Effector memory CD4-positive, alpha-beta T cell (primary cell): ENCODE measurements around the gene AHI1.

Source experiments
- DNase-seq, 3 donors: peaks; one replicate each; pipeline ENCODE4 v3.0.0-alpha.2; 2020
- H3K27ac ChIP-seq: 2 replicates; pipeline ENCODE4 v1.7.0; 2013; ENCODE audit warnings: mild to moderate bottlenecking, low read length, moderate library complexity; ENCODE audit not compliant: insufficient read depth, poor library complexity, severe bottlenecking
- H3K27me3 ChIP-seq: replicated peaks from 2 replicates; pipeline ENCODE4 v1.7.0; 2013; ENCODE audit warnings: mild to moderate bottlenecking, low read length; ENCODE audit not compliant: insufficient read depth, control insufficient read depth, poor library complexity, severe bottlenecking
- H3K36me3 ChIP-seq: 2 replicates; pipeline ENCODE4 v1.7.0; 2013; ENCODE audit warnings: mild to moderate bottlenecking, low read length, moderate library complexity; ENCODE audit not compliant: control insufficient read depth, insufficient read depth
- H3K4me1 ChIP-seq: 2 replicates; pipeline ENCODE4 v1.7.0; 2013; ENCODE audit warnings: low read length, mild to moderate bottlenecking; ENCODE audit not compliant: control insufficient read depth, insufficient read depth, poor library complexity, severe bottlenecking
- H3K4me3 ChIP-seq: 2 replicates; pipeline ENCODE4 v1.7.0; 2013; ENCODE audit warnings: low read length, low read depth, mild to moderate bottlenecking; ENCODE audit not compliant: insufficient read depth, poor library complexity, severe bottlenecking
- H3K9me3 ChIP-seq: 2 replicates; pipeline ENCODE4 v1.7.0; 2013; ENCODE audit warnings: mild to moderate bottlenecking, low read length, moderate library complexity; ENCODE audit not compliant: control insufficient read depth

The AHI1 gene

DNA sequence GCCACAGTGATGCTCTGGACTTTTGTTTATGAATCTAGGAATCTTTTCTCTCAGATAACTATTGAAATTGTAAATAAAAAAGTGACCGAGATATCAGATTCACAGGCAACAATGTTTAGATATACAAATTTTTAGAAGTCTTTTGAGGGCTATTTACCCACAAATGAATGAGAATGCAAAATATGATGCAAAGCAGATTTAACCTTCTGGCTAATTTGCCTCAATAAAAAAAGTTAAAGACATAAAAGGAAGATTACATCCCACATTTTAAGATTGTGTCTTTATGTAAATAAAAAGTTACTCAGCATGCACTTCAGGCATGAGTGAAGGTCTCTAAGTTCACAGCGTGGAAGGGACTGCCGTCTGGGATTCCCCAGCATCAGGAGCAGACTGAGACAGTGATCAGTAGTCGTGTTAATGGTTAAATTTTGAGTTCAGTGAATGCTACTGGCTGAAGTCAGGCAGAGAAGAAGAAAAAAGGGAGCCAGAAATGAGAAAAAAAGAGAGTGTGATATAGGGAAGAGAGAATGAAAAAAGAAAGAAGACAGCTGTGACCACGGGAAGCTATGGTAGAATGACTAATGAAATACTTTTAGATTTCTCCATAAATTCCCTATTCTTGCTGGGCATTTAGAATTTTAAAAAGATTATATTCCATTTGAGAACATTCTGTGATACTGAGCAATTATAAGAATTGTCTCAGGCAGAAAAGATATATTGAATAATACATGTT is 222.8 kb downstream of the AHI1 start:
- Histone ChIP-seq H3K36me3 (no peaks in the 10 kb centered on the region), H3K4me3 (no peak overlapping the region), H3K9me3 (no peaks in the 10 kb centered on the region), H3K27ac (no peak overlapping the region), H3K4me1 (no peaks in the 10 kb centered on the region), H3K27me3 (no peaks in the 10 kb centered on the region)
- no peak for DNase-seq

- no peaks in the 10 kb centered on the region for H3K27me3 ChIP-seq
- no peaks in the 10 kb centered on the region for H3K36me3 ChIP-seq
- DNase-seq = no peak
- no peaks in the 10 kb centered on the region for H3K4me1 ChIP-seq
- no peaks in the 10 kb centered on the region for H3K9me3 ChIP-seq
- H3K27ac ChIP-seq = no peak overlapping the region
- no peak overlapping the region for H3K4me3 ChIP-seq
Observed at GRCh38 chr6:135271626-135272025, 225.9 kb downstream of the AHI1 start.

DNA sequence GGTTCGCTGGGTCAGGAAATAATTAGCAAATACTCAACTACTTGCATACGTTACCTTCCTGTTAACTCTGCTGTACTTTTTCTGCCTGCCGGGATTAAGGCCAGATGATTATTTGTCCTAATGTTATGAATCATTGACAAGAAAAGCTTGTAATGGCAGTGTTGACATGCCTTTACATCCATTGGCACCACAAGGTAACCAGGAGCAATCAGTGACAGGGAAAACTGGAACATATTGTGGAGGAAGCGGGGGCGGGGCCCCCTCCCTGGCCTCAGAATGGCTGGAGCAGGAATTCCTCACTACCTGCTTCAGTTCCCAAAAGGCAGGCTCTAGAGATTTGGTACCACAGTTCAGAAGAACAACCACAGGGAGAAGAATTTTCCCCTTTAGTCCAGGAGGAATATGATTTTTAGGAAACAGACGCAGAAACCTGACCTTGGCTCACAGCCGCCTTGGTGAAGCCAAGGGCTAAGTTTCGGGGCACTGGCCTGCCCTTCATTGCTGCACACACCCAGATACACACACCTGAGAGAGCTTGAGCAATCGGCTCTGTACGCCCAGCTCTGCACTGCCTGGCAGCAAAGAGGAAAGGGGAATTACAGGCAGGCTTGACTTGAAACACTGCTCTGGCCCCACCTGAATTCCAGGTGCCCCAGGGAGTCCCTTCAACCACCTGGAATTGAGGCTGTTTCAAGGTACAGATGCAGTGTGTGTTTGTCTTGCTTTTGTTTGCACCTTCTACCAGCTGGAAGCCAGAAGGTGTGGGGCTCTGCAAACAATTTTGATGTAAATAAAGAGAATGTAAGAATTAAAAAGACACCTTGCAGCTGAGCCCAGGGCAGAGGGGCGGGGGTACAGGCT is 226.6 kb downstream of the AHI1 start:
- DNase-seq = no peak
- Histone ChIP-seq H3K36me3 (no peaks in the 10 kb centered on the region), H3K4me3 (no peak overlapping the region), H3K27me3 (no peaks in the 10 kb centered on the region), H3K27ac (no peak overlapping the region), H3K9me3 (no peaks in the 10 kb centered on the region), H3K4me1 (no peaks in the 10 kb centered on the region)

DNA sequence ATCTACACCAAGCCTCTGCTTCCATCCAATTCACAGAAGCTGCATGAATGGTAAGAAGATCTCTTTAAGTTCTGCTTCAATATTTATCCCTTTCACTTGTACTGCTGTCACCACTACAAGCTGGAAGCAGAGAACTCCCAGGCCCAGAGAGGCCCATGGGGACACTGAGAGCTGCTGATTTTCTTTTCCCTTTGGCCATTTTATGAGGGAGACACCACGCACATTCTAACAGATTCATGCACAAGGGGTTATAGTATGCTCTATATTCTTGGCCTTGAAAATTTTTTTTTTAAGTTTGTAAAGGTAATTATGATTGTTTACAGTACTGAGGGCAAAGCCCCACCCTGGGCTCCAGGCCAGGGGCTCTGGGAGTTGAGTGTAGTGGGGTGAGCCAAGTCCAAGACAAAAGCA is 228.1 kb downstream of the AHI1 start:
- H3K27me3 ChIP-seq = no peaks in the 10 kb centered on the region
- no peak for DNase-seq

DNA sequence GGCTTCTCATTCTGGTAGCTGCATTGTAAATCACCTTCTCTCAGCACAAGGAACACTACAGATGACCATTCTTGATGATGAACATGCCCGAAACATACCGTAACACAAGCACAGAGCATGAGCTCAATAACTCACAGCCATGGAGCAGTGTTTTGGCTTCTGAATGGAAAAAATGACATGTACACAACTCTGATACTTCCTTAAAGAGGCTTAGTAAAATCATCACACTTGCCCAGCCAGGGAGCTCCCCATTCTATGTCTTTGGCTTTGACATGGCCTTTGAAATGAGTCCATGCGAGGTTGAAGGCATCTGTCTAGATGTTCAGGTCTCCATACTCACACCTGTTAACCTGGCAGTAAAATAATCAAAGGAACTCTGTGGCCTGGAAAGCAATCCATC is 228.8 kb downstream of the AHI1 start:
- Histone ChIP-seq H3K9me3 (no peaks in the 10 kb centered on the region), H3K27ac (no peak overlapping the region), H3K36me3 (no peaks in the 10 kb centered on the region), H3K27me3 (no peaks in the 10 kb centered on the region), H3K4me1 (no peaks in the 10 kb centered on the region), H3K4me3 (no peak overlapping the region)
- no peak for DNase-seq

More for the DNA sequence above, 228.1 kb downstream of the AHI1 start:
- Histone ChIP-seq H3K36me3 (no peaks in the 10 kb centered on the region), H3K4me1 (no peaks in the 10 kb centered on the region), H3K4me3 (no peak overlapping the region), H3K9me3 (no peaks in the 10 kb centered on the region), H3K27ac (no peak overlapping the region)

GRCh38 chr6:135268263-135268662 is 229.3 kb downstream of the AHI1 start:
- Histone ChIP-seq H3K9me3 (no peaks in the 10 kb centered on the region), H3K27me3 (no peaks in the 10 kb centered on the region), H3K36me3 (no peaks in the 10 kb centered on the region), H3K4me3 (no peak overlapping the region), H3K27ac (no peak overlapping the region), H3K4me1 (no peaks in the 10 kb centered on the region)
- no peak for DNase-seq

- Histone ChIP-seq H3K36me3 (no peaks in the 10 kb centered on the region), H3K4me3 (no peak overlapping the region), H3K9me3 (no peaks in the 10 kb centered on the region), H3K4me1 (no peaks in the 10 kb centered on the region), H3K27ac (no peak overlapping the region), H3K27me3 (no peaks in the 10 kb centered on the region)
- no peak for DNase-seq
Observed at GRCh38 chr6:135267085-135267484, 230.5 kb downstream of the AHI1 start.

GRCh38 chr6:135266675-135267074 is 230.9 kb downstream of the AHI1 start:
- H3K27me3 ChIP-seq = no peaks in the 10 kb centered on the region
- no peak overlapping the region for H3K4me3 ChIP-seq
- no peak overlapping the region for H3K27ac ChIP-seq
- no peaks in the 10 kb centered on the region for H3K4me1 ChIP-seq
- no peak for DNase-seq
- H3K36me3 ChIP-seq = no peaks in the 10 kb centered on the region
- no peaks in the 10 kb centered on the region for H3K9me3 ChIP-seq

- H3K36me3 ChIP-seq = no peaks in the 10 kb centered on the region
- DNase-seq = no peak
- no peaks in the 10 kb centered on the region for H3K9me3 ChIP-seq
- no peaks in the 10 kb centered on the region for H3K27me3 ChIP-seq
- H3K4me3 ChIP-seq = no peak overlapping the region
- no peak overlapping the region for H3K27ac ChIP-seq
- H3K4me1 ChIP-seq = no peaks in the 10 kb centered on the region
Observed at GRCh38 chr6:135265278-135265677, 232.3 kb downstream of the AHI1 start.
